Stimulated activated CD8-positive, alpha-beta memory T cell treated with anti-CD3 and anti-CD28 coated beads, Interleukin-2, amount 100 ng/mL, for 48 hours (primary cell): ENCODE results near the gene COQ10A.
A peak's percentile ranks its signal among the peaks of the same experiment; 100 is the strongest.

Experiments used
- DNase-seq, 2 donors: peaks; one replicate each; pipeline ENCODE4 v3.0.0-alpha.2; 2020; ENCODE audit warnings: low read depth in 2 of 2

Gene COQ10A

DNA sequence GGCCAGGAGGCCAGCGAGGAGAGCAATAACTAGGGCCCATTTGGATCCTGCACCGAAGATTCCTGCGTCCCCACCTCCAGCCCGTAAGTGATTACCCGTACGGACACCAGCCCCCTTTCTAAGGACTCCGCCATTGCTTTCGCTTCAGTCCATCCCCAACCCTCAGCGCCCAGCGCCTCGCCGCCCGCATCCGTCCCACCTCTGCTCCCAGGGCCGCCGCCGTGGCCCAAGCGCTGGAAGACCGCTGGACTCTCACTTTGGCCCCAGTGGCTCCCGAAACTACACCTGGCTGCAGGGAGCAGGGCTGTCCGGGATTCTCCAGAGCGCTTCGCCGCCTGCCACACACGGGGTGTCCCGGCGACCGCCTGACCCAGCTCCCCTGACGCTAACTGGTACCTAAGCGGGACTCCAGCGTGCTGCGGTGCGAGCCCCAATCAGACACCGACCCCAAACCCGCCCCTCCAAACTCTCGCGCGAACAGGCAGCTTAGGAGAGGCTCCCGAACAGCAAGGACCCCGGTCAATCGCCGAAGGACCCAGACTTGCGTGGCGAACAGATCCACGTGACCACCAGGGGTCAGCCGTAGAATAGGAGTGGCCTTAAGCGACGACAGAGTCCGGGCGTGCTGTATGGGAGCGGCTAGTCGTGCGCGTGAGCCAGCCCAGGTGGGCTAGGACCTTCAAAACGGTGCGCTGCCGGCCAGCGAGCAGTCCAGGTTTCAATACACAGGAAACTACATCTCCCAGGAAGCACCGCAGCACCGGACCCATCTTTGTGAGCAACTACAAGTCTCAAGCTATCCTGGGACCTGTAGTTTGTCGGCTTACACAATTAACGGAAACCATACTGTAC is 49.1 kb downstream of the COQ10A start, which contains the start of gene CNPY2:
CNPY2 (minus strand) TSS at position 367 of the 852 bp plus-strand sequence. CDS start 771 bp downstream, outside the sequence.
- DNase-seq = peak; percentile 89 to 95

DNA sequence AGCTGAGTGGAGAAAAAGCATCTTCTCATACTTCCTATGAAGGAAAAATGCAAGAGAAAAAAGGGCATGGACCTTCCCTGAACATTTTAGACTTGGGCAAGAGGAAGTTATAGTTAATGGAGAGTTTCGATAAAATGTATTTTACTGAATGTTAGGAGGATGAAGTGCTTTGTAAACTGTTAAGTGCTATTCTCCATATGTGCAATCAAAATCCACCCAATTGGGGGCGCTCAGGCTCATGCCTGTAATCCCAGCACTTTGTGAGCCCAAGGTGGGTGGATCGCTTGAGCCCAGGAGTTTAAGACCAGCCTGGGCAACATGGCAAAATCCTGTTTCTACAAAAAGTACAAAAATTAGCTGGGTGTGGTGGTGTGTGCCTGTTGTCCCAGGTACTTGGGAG is 50.9 kb downstream of the COQ10A start:
- no peak for DNase-seq
